ENCODE measurements around the gene CETP.
"Not testable (repeated sequence)": the region's sequence is repeated elsewhere in the genome, so short reads cannot be mapped to it uniquely, and the experiment has no call there.

Gene CETP

GRCh38 chr16:57003439-57004386 lies 42.0 kb downstream of the CETP start:
- DNase-seq (ENCODE audit: low read depth in 1 of 2, low spot score in 1 of 2): no peak
- TF ChIP-seq JUND (IDR thresholded peaks at IDR 0.05; ENCODE audit: low read depth): no peak
- in situ Hi-C loops (cut with HindIII; ENCODE audit: low pct_unique_long_range_greater_than_20kb, low sequenced_read_pairs): no loop called here

DNA sequence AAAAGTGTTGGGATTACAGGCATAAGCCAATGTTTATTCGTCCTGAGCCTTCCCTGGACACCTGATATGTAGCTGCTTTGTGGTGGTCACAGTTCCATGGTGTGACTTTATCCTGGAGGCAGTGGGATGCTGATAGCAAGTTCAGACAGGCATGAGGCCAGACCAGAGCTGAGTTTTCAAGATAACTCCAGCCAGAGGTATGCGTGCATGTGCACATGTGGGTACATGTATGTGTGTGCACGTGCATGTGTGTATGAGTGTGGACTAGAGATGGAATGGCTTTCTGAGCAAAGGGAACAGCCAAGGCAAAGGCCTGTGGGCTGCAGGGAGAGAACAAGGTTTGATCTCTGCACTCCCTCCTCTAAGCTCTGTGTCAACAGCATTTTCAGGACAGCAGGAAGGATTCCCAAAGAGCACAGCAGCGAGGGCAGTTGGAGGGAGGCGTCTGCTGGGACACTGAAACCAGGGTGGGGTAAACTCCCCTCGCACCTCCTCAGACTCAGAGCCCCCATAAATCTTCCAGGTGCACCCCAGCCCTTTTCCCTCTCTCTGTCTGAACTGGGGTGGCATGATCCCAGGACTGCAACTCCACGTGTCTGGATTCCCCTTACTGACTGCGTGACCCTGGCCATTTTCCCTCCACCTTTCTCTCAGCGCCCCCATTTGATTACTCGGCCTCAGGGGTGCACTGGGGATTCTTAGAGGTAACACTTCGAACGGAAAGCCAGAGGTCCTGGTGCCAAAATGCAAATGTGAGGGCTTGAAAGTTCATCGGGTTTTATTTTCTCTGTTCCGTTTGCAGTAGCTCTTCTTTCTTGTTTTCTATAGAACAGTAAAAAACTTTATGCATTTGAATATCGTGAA lies 42.9 kb downstream of the CETP start:
- no peak for DNase-seq (ENCODE audit: low read depth in 1 of 2, low spot score in 1 of 2)
- in situ Hi-C loops (cut with HindIII; ENCODE audit: low pct_unique_long_range_greater_than_20kb, low sequenced_read_pairs): no loop called here
- TF ChIP-seq JUND (IDR thresholded peaks at IDR 0.05; ENCODE audit: low read depth): no peak

DNA sequence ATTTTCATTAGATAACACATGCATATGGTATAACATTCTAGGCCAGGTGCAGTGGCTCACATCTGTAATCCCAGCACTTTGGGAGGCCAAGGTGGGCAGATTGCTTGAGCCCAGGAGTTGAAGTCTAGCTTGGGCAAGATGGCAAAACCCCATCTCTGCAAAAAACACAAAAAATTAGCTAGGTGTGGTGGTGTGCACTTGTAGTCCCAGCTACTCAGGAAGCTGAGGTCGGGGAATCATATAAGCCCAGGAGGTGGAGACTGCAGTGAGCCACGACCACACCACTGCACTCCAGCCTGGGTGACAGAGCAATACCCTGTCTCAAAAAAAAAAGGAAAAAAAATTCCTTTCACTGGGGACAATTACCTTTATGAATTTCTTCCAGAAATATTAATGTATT lies 43.8 kb downstream of the CETP start:
- in situ Hi-C loops (cut with HindIII; ENCODE audit: low pct_unique_long_range_greater_than_20kb, low sequenced_read_pairs); DNase-seq (ENCODE audit: low read depth in 1 of 2, low spot score in 1 of 2): not testable (repeated sequence)

- TF ChIP-seq JUND (IDR thresholded peaks at IDR 0.05; ENCODE audit: low read depth): no peak
- DNase-seq (ENCODE audit: low read depth in 1 of 2, low spot score in 1 of 2): no peak
- in situ Hi-C loops (cut with HindIII; ENCODE audit: low pct_unique_long_range_greater_than_20kb, low sequenced_read_pairs): no loop called here
These were observed 45.3 kb downstream of the CETP start for GRCh38 chr16:57007050-57007449.

- no peak for TF ChIP-seq JUND (IDR thresholded peaks at IDR 0.05; ENCODE audit: low read depth)
- in situ Hi-C loops (cut with HindIII; ENCODE audit: low pct_unique_long_range_greater_than_20kb, low sequenced_read_pairs): no loop called here
- no peak for DNase-seq (ENCODE audit: low read depth in 1 of 2, low spot score in 1 of 2)
These were observed 45.8 kb downstream of the CETP start for GRCh38 chr16:57007530-57007929.

DNA sequence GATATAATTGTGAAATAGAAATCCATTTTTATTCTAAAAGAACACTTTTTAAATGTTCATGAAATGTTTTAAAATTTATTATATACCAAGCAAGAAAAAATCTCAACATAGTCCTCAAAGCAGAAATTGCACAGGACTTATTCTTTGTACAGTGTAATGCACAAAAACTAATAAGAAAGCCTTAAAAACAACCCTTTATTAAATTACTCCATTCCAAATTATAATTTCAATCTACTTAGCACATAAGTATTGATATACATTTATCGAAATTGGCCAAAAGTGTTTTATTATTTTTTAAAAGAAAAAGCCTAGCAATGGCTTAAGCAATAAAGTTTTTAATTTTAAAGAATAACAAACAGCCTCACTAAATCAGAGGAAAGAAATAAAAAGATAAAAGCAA lies 46.7 kb downstream of the CETP start:
- no peak for DNase-seq (ENCODE audit: low read depth in 1 of 2, low spot score in 1 of 2)
- TF ChIP-seq JUND (IDR thresholded peaks at IDR 0.05; ENCODE audit: low read depth): no peak
- in situ Hi-C loops (cut with HindIII; ENCODE audit: low pct_unique_long_range_greater_than_20kb, low sequenced_read_pairs): no loop called here

DNA sequence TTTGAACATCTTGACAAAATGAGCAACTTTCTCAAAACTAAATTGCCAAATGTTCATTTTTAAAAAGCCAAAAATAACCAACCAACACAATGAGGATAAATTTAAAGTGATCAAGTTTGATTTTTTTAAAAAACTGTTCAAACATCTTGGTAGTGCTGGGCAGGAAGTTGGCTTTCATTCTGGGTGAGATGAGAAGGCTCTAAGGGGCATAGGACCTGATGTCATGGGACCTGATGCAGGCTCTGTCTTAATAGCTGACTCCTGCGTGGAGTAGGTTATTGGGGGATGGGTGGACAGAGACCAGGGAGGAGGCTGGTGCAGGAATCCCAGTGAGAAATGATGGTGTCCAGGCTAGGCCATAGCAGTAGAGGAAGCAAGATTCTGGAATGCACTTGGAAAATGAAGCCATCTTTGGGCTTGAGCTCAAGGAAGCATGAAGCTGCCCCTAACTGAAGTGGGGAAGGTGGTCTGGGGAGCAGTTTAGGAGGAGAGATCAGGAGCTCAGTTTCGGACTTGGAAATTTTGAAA lies 48.0 kb downstream of the CETP start:
- no peak for TF ChIP-seq JUND (IDR thresholded peaks at IDR 0.05; ENCODE audit: low read depth)
- no peak for DNase-seq (ENCODE audit: low read depth in 1 of 2, low spot score in 1 of 2)

DNA sequence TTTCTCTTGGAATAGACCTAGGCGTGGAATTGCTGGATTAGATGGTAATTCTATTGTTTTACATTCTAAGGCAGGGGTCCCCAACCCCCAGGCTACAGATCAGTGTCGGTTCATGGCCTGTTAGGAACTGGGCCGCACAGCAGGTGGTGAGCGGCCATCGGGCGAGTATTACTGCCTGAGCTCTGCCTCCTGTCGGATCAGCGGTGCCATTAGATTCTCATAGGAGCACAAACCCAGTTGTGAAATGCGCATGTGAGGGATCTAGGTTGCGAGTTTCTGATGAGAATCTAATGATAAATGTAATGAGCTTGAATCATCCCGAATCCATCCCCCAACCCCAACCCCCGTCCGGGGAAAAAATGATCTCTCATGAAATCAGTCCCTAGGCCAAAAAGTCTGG lies 50.6 kb downstream of the CETP start:
- DNase-seq (ENCODE audit: low read depth in 1 of 2, low spot score in 1 of 2): no peak

More for the DNA sequence above, 48.0 kb downstream of the CETP start:
- in situ Hi-C loops (cut with HindIII; ENCODE audit: low pct_unique_long_range_greater_than_20kb, low sequenced_read_pairs): no loop called here

GRCh38 chr16:57013229-57013628 lies 51.5 kb downstream of the CETP start:
- in situ Hi-C loops (cut with HindIII; ENCODE audit: low pct_unique_long_range_greater_than_20kb, low sequenced_read_pairs): no loop called here
- TF ChIP-seq JUND (IDR thresholded peaks at IDR 0.05; ENCODE audit: low read depth): no peak
- DNase-seq (ENCODE audit: low read depth in 1 of 2, low spot score in 1 of 2): no peak

More for the DNA sequence above, 50.6 kb downstream of the CETP start:
- in situ Hi-C loops (cut with HindIII; ENCODE audit: low pct_unique_long_range_greater_than_20kb, low sequenced_read_pairs): no loop called here
- TF ChIP-seq JUND (IDR thresholded peaks at IDR 0.05; ENCODE audit: low read depth): no peak

DNA sequence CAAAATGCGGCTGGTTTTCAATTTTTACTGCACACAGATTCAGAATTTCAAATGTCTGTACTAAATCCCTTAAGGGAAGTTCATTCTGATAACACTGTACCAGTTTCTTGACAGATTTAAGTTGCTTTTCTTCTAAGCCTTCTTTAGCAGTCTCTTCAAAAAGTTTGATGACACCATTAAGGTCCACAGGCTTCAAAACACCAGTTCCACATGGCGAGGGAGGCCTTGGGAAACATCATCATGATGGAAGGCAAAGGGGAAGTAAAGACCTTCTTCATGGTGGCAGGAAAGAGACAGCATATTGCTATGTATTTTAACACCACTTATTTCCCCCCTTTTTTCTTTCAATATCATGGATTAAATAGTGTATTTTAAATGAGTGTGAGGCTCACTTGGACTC lies 52.2 kb downstream of the CETP start:
- no peak for TF ChIP-seq JUND (IDR thresholded peaks at IDR 0.05; ENCODE audit: low read depth)
- in situ Hi-C loops (cut with HindIII; ENCODE audit: low pct_unique_long_range_greater_than_20kb, low sequenced_read_pairs): no loop called here
- DNase-seq (ENCODE audit: low read depth in 1 of 2, low spot score in 1 of 2): no peak

DNA sequence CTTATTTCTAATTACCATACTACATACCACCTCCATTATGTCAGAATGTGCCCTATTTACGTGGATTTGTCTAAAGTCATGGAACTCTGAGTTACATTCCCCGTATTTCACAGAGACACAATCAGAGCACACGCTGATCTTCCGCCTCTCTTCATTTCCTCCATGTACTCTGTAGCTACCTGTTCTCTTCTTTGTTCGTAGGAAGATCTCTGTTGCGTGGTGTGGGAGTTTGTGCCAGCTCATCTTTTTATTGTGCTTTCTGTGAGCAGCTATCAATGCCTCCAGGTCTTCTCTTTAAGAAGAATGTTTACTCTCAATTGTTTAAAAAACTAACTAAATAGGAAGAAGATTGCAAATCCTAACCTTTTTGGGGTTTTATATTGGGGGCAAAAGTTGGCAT lies 54.6 kb downstream of the CETP start:
- no peak for DNase-seq (ENCODE audit: low read depth in 1 of 2, low spot score in 1 of 2)
- TF ChIP-seq JUND (IDR thresholded peaks at IDR 0.05; ENCODE audit: low read depth): no peak
- in situ Hi-C loops (cut with HindIII; ENCODE audit: low pct_unique_long_range_greater_than_20kb, low sequenced_read_pairs): no loop called here

- DNase-seq (ENCODE audit: low read depth in 1 of 2, low spot score in 1 of 2): no peak
- no peak for TF ChIP-seq JUND (IDR thresholded peaks at IDR 0.05; ENCODE audit: low read depth)
- in situ Hi-C loops (cut with HindIII; ENCODE audit: low pct_unique_long_range_greater_than_20kb, low sequenced_read_pairs): no loop called here
These were observed 55.1 kb downstream of the CETP start for GRCh38 chr16:57016831-57017230.

DNA sequence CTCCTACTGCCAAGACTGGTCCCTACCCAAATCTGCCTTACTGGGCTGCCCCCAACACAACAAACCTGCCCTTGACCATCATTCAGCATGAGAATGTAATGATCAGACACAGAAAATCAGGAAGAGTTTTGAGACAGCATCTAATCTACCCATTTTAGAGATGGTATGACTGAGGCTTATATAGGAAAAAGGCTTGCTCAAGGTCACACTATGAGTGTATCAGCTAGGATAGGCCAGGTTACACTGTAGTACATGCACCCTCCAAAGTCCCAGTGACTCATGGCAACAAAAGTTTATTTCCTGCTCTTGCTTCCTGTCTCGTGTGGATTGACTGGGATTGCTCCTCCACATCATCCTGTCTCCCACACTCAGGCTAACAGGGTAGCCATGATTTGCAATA lies 55.5 kb downstream of the CETP start:
- TF ChIP-seq JUND (IDR thresholded peaks at IDR 0.05; ENCODE audit: low read depth): no peak
- DNase-seq (ENCODE audit: low read depth in 1 of 2, low spot score in 1 of 2): no peak
- in situ Hi-C loops (cut with HindIII; ENCODE audit: low pct_unique_long_range_greater_than_20kb, low sequenced_read_pairs): no loop called here
